ENCODE results near the gene FNDC1. TPM values are rescaled to one million over a fixed set of nuclear protein-coding genes. Genes with fewer than 3 reads are reported as not detected.
A peak's percentile ranks its signal among the peaks of the same experiment; 100 is the strongest.

The FNDC1 gene
- total and polyA plus RNA-seq, 2 of the 13 experiments (the other 11 are each of a cell fraction or from before 2014, with no cell fraction given), result not detected

DNA sequence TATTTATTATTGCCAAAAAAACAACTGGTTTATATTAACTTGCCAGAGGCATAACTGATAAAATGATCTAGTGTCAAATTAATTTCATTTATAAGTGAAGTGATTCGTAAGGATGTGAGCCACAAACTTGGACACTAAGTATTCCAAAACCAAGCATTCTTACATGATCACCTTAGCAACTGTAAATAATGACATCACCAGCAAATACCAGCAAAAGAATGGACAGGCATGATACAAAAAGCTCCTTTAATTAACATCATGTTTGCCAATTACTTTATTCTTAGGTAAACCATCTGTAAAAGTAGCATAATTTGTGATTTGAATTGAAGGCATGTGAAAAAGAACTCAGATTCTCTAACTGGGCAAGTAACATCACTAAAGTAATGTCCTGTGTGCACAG lies 17.2 kb upstream of the FNDC1 start:
- in situ Hi-C loops (cut with HindIII; ENCODE audit: extremely low pct_ligation_motif_present, low pct_unique_long_range_greater_than_20kb), result no loop called here
- FAIRE-seq (no peak), DNase-seq (ENCODE audit: low spot score) (no peak), ATAC-seq (no peak)
- H4K20me1 ChIP-seq (ENCODE audit: insufficient read depth, low read length), result no peaks in the 10 kb centered on the region
- CTCF ChIA-PET (ENCODE audit: low intra/inter-chr PET ratio, low total read pairs), result interaction anchor here (0.8 kb wide), 1 partner anchor 109 kb away, joined by 3 read pairs; no protein-coding TSS in a partner anchor
- H3K27ac ChIP-seq (ENCODE audit: extremely low read length, insufficient read depth, low read length), result no peak overlapping the region
- H3K79me2 ChIP-seq (ENCODE audit: insufficient read depth, low read length), result no peaks in the 10 kb centered on the region
- TF ChIP-seq, protein P1, sequence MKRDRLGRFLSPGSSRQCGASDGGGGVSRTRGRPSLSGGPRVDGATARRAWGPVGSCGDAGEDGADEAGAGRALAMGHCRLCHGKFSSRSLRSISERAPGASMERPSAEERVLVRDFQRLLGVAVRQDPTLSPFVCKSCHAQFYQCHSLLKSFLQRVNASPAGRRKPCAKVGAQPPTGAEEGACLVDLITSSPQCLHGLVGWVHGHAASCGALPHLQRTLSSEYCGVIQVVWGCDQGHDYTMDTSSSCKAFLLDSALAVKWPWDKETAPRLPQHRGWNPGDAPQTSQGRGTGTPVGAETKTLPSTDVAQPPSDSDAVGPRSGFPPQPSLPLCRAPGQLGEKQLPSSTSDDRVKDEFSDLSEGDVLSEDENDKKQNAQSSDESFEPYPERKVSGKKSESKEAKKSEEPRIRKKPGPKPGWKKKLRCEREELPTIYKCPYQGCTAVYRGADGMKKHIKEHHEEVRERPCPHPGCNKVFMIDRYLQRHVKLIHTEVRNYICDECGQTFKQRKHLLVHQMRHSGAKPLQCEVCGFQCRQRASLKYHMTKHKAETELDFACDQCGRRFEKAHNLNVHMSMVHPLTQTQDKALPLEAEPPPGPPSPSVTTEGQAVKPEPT (CRISPR knock-in tag; IDR thresholded peaks at IDR 0.05; ENCODE audit: low read depth), result no peak
- TF ChIP-seq ATF7 (IDR thresholded peaks at IDR 0.05) (peak; percentile 86), ATF7 (CRISPR knock-in tag; IDR thresholded peaks at IDR 0.05) (no peak)
- H2AFZ ChIP-seq (ENCODE audit: low read length), result no peak overlapping the region
- H3K4me2 ChIP-seq (ENCODE audit: low read depth, low read length), result no peak overlapping the region
- 0% methylated on average over 1 of the region's 1 CpG for WGBS (ENCODE audit: low lambda C conversion rate)
- POLR2A ChIA-PET, result no interaction called here
- peaks cover 0 to 36% of the 10 kb centered on the region in 2 experiments; a peak in 3 of 5 replicates for H3K27me3 ChIP-seq (ENCODE audit: control insufficient read depth in 1 of 2, insufficient read depth in 2 of 2, low read length in 2 of 2)
- intact Hi-C loops (cut with micrococcal nuclease; ENCODE audit: unreplicated experiment), result no loop called here
- no peak overlapping the region for H3K4me3 ChIP-seq (replicated peaks in 1 of 3; ENCODE audit: insufficient read depth in 1 of 3, low read depth in 2 of 3, low read length in 3 of 3)
- H3K4me1 ChIP-seq (ENCODE audit: insufficient read depth, low read length), result no peaks in the 10 kb centered on the region
- no TSS peak for BruUV-seq (replicated peaks)
- H3K9ac ChIP-seq (ENCODE audit: insufficient read depth, low read depth, low read length), result no peak overlapping the region
- H3K36me3 ChIP-seq (replicated peaks in 1 of 2; ENCODE audit: control insufficient read depth in 1 of 2, insufficient read depth in 2 of 2, low read length in 2 of 2), result no peaks in the 10 kb centered on the region
- peaks cover 12% of the 10 kb centered on the region for H3K9me3 ChIP-seq (ENCODE audit: low read length)

DNA sequence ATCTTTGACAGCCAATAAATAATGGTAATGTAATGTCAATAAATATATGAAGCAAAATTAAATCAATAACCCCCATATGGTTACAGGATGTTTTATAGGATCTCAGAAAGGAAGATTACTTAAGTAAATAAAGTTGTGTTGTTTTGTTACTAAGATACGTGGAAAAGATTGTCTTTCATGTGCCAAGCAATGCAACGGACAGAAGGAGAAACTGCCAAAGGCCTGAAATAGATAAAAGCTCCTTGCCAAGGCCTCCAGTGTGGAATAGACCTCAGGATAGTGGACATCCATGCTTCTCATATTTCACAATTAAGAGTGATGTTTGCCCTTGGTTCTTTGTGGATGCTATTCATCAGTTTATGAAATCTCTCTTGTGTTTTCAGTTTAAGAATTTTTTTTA lies 16.4 kb upstream of the FNDC1 start:
- H3K9ac ChIP-seq (ENCODE audit: insufficient read depth, low read depth, low read length), result no peak overlapping the region
- no peaks in the 10 kb centered on the region for H3K79me2 ChIP-seq (ENCODE audit: insufficient read depth, low read length)
- no peak overlapping the region for H3K4me3 ChIP-seq (replicated peaks in 1 of 3; ENCODE audit: insufficient read depth in 1 of 3, low read depth in 2 of 3, low read length in 3 of 3)
- 18% methylated on average over 2 of the region's 2 CpGs for WGBS (ENCODE audit: low lambda C conversion rate)
- no peak overlapping the region for H2AFZ ChIP-seq (ENCODE audit: low read length)
- H3K36me3 ChIP-seq (replicated peaks in 1 of 2; ENCODE audit: control insufficient read depth in 1 of 2, insufficient read depth in 2 of 2, low read length in 2 of 2), result no peaks in the 10 kb centered on the region
- peaks cover 12% of the 10 kb centered on the region for H3K9me3 ChIP-seq (ENCODE audit: low read length)
- no peak for FAIRE-seq
- in situ Hi-C loops (cut with HindIII; ENCODE audit: extremely low pct_ligation_motif_present, low pct_unique_long_range_greater_than_20kb), result no loop called here
- no peaks in the 10 kb centered on the region for H4K20me1 ChIP-seq (ENCODE audit: insufficient read depth, low read length)
- POLR2A ChIA-PET, result no interaction called here
- intact Hi-C loops (cut with micrococcal nuclease; ENCODE audit: unreplicated experiment), result no loop called here
- H3K4me1 ChIP-seq (ENCODE audit: insufficient read depth, low read length), result no peaks in the 10 kb centered on the region
- DNase-seq (ENCODE audit: low spot score), result no peak
- CTCF ChIA-PET (ENCODE audit: low intra/inter-chr PET ratio, low total read pairs), result no interaction called here
- TF ChIP-seq FOXA1 (IDR thresholded peaks at IDR 0.05) (peak; percentile 43; the same call in 1 of the 2 replicates), FOXA1 (CRISPR knock-in tag; IDR thresholded peaks at IDR 0.05) (no peak), ZSCAN9 (CRISPR knock-in tag; IDR thresholded peaks at IDR 0.05; ENCODE audit: borderline replicate concordance) (no peak), ZNF780A (CRISPR knock-in tag; IDR thresholded peaks at IDR 0.05) (no peak), ZNF12 (CRISPR knock-in tag; IDR thresholded peaks at IDR 0.05) (no peak), ZNF777 (CRISPR knock-in tag; IDR thresholded peaks at IDR 0.05) (no peak)
- TF ChIP-seq, protein P2, sequence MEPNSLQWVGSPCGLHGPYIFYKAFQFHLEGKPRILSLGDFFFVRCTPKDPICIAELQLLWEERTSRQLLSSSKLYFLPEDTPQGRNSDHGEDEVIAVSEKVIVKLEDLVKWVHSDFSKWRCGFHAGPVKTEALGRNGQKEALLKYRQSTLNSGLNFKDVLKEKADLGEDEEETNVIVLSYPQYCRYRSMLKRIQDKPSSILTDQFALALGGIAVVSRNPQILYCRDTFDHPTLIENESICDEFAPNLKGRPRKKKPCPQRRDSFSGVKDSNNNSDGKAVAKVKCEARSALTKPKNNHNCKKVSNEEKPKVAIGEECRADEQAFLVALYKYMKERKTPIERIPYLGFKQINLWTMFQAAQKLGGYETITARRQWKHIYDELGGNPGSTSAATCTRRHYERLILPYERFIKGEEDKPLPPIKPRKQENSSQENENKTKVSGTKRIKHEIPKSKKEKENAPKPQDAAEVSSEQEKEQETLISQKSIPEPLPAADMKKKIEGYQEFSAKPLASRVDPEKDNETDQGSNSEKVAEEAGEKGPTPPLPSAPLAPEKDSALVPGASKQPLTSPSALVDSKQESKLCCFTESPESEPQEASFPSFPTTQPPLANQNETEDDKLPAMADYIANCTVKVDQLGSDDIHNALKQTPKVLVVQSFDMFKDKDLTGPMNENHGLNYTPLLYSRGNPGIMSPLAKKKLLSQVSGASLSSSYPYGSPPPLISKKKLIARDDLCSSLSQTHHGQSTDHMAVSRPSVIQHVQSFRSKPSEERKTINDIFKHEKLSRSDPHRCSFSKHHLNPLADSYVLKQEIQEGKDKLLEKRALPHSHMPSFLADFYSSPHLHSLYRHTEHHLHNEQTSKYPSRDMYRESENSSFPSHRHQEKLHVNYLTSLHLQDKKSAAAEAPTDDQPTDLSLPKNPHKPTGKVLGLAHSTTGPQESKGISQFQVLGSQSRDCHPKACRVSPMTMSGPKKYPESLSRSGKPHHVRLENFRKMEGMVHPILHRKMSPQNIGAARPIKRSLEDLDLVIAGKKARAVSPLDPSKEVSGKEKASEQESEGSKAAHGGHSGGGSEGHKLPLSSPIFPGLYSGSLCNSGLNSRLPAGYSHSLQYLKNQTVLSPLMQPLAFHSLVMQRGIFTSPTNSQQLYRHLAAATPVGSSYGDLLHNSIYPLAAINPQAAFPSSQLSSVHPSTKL (CRISPR knock-in tag; IDR thresholded peaks at IDR 0.05), result no peak
- no peak overlapping the region for H3K27ac ChIP-seq (ENCODE audit: extremely low read length, insufficient read depth, low read length)
- no peak overlapping the region for H3K4me2 ChIP-seq (ENCODE audit: low read depth, low read length)
- ATAC-seq, result no peak
- BruUV-seq (replicated peaks), result no TSS peak
- H3K27me3 ChIP-seq (ENCODE audit: control insufficient read depth in 1 of 2, insufficient read depth in 2 of 2, low read length in 2 of 2), result peaks cover 0 to 31% of the 10 kb centered on the region in 2 experiments; a peak in 3 of 5 replicates
